WTC11 (cell line): ENCODE measurements around the gene SLC11A1.

Experiments
- AR ChIP-seq: fragments of 250-450 bp; sonication (Bioruptor Pico); IDR thresholded peaks from 2 replicates; pipeline ENCODE4 v1.9.0; 2021; ENCODE audit warnings: mild to moderate bottlenecking
- ATF3 ChIP-seq: sonication (generic); formaldehyde crosslinking; conservative IDR thresholded peaks from 2 replicates; pipeline ENCODE4 v1.8.1; 2022; ENCODE audit warnings: mild to moderate bottlenecking, missing genetic modification reagents
- CTCF ChIP-seq: fragments of 200-600 bp; IDR thresholded peaks from 2 replicates; pipeline ENCODE4 v1.8.0; 2022; ENCODE audit warnings: antibody characterized with exemption
- E2F1 ChIP-seq: sonication (generic); formaldehyde crosslinking; IDR thresholded peaks from 2 replicates; pipeline ENCODE4 v1.8.0; 2022; ENCODE audit warnings: mild to moderate bottlenecking, missing genetic modification reagents
- JUN ChIP-seq: sonication (generic); formaldehyde crosslinking; IDR thresholded peaks from 2 replicates; pipeline ENCODE4 v1.8.0; 2023; ENCODE audit warnings: mild to moderate bottlenecking, missing genetic modification reagents
- MXD4 ChIP-seq: fragments of 250-450 bp; sonication (Bioruptor Pico); IDR thresholded peaks from 2 replicates; pipeline ENCODE4 v1.8.0; 2021; ENCODE audit warnings: mild to moderate bottlenecking, moderate library complexity, borderline replicate concordance
- TCF7 ChIP-seq: sonication (generic); formaldehyde crosslinking; IDR thresholded peaks from 2 replicates; pipeline ENCODE4 v1.8.0; 2022; ENCODE audit warnings: mild to moderate bottlenecking, low read depth, missing genetic modification reagents, moderate library complexity
- TEAD4 ChIP-seq: sonication (generic); formaldehyde crosslinking; IDR thresholded peaks from 2 replicates; pipeline ENCODE4 v1.8.0; 2022; ENCODE audit warnings: mild to moderate bottlenecking, missing genetic modification reagents
- ZNF121 ChIP-seq: sonication (generic); formaldehyde crosslinking; IDR thresholded peaks from 2 replicates; pipeline ENCODE4 v1.8.0; 2023; ENCODE audit warnings: missing genetic modification reagents
- ZNF317 ChIP-seq: sonication (generic); formaldehyde crosslinking; IDR thresholded peaks from 2 replicates; pipeline ENCODE4 v1.8.1; 2023; ENCODE audit warnings: low read depth, mild to moderate bottlenecking, moderate library complexity, missing genetic modification reagents, borderline replicate concordance

GRCh38 chr2:218345491-218346236, 36.4 kb upstream of the SLC11A1 start:
- TF ChIP-seq TEAD4 (CRISPR knock-in tag), result no peak
- no peak for TF ChIP-seq ATF3
- no peak for TF ChIP-seq MXD4
- TF ChIP-seq AR, result no peak
- no peak for TF ChIP-seq ZNF121 (CRISPR knock-in tag)
- TF ChIP-seq TCF7 (CRISPR knock-in tag), result no peak
- TF ChIP-seq ZNF317 (CRISPR knock-in tag), result no peak
- TF ChIP-seq JUN (CRISPR knock-in tag), result no peak
- TF ChIP-seq CTCF, result no peak
- TF ChIP-seq E2F1, result no peak
